GM21786 (cell line): ENCODE measurements around the gene DTX3.
A peak's percentile ranks its signal among the peaks of the same experiment; 100 is the strongest.
"Not testable (repeated sequence)": the region's sequence is repeated elsewhere in the genome, so short reads cannot be mapped to it uniquely, and the experiment has no call there.

Experiments used
- ATAC-seq: cut with Tn5 transposase; IDR thresholded peaks from one replicate; pipeline ENCODE4 v1.9.1; 2021; ENCODE audit not compliant: unreplicated experiment

DTX3 gene

DNA sequence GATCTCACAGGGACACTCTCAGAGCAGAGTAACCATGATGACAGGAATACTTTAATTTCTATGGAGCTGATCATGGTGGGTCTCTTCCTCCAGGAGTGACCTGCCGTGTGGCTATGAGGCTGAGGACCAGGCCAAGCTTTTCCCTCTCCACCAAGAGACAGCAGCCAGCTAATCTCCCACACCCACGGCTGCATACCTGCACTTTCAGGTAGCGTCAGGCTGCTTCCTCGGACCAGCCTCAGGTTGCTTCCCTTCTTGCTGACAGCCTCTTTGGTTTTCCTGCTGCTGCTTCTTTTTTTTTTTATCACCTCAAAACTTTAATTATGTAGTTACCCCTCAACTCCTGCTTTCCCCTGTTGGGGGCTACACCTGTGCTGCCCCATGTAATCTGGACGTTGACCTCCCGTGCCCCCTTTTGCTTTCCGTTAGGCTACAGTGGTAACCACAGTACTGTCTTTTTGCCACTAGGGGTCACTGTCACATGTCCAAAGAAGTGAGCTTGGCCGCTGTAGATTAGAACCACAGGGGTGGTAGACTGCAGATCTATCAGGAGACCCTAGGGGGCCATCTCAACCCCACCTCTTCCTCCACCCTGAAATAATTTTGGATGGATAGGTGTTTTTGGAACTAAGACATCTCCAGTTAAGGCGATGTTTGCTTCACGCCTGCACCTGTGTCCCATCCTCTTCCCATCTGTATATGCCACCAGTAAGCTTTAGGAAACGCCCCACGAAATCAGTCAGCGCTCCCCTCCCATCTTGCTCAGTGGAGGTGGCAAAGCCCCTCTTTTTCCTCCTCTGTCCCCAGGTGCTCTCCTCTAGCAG is 21.4 kb upstream of the DTX3 start:
- ATAC-seq: peak; percentile 97

DNA sequence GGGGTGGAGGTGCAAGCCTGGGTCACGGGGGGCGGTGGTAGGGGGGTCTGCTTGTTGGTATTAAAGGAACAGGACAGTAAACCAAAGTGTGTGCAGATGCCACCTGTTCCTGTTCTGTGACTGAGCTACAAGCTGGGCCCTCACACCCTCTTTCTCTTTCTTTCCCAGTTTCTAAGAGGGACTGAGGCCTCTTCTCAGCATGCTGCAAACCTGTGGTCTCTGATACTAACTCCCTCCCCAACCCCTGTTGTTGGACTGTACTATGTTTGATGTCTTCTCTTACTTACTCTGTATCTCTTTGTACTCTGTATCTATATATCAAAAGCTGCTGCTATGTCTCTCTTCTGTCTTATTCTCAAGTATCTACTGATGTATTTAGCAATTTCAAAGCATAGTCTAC is 20.6 kb upstream of the DTX3 start:
- ATAC-seq: no peak

DNA sequence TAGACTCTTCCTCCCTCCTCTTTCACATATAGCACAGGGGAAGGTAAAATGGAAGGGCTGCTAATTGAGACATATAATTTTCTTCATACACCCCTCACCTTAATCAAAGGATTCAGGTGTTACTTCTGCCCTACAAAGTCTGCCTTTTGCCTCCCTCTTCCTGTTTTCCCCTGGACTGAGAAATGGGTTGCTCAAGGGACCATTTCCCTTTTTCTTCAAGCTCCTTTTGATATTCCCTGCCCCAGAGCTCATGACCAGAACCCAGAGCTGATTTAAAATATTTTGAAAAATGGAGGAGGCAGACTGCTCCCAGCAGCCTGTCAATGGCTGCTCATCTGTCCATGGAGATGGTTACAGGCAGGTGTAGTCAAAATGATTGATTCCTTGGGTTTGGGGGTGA is 19.9 kb upstream of the DTX3 start:
- ATAC-seq: no peak

DNA sequence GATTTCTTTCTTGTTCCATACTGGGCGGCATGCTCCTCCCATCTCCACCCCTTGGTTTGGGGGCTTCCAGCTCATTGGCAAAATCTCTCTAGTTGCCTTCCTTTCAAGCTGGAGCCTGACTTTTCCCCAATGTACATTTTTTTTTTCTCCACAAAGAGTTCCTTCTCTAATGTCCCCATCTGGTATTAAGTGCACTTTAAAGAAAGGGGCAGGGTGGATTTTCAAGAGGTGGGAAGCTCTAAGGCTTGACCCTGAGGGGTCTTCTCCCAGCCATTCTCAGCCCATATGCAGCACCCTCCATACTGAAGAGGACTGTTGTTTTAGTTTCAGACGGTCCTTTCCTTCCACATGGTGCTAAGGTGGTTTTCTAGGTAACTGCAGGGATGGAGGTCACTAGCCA is 19.5 kb upstream of the DTX3 start:
- ATAC-seq: no peak

DNA sequence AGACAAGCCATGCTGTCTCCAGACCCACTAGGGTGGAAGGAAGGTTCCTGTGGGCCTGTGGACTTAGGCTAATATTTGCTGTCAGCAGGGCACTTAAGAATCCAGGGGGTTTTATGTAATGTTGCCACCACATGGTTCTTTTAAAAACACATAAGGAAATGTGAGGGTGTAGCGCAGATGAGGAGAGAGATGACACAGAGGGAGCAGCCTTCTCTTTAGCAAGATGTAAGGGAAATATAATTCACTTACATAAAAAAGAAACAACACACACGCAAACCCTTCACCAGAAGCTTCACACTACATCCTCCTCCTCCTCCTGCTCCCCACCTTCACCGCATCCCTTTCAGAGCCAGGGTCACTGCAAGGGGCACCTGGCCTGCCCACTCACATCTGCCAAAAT is 18.5 kb upstream of the DTX3 start:
- no peak for ATAC-seq

DNA sequence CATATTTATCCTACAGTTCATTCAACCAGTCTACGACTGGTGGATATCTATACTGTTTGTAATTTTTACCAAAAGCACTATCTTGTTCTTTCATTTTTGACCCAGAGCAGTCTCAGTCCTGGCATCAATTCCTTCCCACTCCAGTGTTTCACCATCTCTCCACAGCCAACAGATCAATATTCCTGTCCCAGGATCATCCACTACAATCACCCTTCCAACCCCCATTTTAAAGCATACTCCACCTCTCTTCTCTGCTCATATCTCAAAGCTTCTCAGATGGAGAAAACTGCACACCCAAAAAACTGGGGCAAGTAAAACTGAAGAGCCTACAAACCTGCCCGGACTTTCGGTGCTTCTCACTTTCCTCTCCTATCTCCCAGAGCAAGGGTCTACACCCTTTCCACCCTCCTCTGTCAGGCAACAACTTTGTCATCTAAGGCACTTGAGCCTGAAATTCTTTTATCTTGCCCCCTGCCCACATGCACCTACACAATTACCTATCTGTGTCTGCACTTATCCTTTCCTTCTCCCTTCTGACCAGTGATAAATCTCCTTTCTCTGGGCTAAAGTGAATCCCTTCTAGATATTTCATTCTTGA is 17.7 kb upstream of the DTX3 start:
- no peak for ATAC-seq

DNA sequence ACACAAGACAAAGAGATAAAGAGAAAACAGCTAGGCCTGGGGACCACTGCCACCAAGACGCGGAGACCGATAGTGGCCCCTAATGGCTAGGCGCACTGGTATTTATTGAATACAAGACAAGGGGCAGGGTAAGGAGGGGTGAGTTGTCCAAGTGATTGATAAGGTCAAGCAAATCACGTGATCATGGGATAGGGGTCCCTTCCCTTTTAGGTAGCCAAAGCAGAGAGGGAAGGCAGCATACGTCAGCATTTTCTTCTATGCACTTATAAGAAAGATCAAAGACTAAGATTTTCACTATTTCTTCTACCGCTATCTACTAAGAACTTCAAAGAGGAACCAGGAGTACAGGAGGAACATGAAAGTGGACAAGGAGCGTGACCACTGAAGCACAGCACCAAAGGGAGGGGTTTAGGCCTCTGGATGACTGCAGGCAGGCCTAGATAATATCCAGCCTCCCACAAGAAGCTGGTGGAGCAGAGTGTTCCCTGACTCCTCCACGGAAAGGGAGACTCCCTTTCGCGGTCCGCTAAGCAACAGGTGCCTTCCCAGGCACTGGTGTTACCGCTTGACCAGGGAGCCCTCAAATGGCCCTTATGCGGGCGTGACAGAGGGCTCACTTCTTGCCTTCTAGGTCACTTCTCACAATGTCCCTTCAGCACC is 15.5 kb upstream of the DTX3 start:
- ATAC-seq: not testable (repeated sequence)

DNA sequence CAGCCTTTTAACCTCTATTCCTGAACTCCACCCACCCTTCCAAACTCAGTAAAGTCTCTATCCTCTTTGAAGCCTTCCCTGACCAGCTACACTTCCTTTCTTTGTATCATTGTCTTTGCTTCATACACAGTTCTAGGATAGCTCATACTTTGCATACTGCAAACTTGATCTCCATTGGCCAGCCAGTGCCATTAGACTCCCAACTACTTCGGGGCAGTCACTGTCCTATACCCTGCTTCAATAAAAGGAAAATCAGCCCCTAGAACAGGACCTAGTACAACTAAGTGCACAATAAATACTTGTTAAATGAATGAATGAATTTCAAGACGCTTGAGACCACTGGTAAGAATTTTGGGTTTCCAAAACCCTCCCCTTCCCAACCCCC is 14.2 kb upstream of the DTX3 start:
- no peak for ATAC-seq

DNA sequence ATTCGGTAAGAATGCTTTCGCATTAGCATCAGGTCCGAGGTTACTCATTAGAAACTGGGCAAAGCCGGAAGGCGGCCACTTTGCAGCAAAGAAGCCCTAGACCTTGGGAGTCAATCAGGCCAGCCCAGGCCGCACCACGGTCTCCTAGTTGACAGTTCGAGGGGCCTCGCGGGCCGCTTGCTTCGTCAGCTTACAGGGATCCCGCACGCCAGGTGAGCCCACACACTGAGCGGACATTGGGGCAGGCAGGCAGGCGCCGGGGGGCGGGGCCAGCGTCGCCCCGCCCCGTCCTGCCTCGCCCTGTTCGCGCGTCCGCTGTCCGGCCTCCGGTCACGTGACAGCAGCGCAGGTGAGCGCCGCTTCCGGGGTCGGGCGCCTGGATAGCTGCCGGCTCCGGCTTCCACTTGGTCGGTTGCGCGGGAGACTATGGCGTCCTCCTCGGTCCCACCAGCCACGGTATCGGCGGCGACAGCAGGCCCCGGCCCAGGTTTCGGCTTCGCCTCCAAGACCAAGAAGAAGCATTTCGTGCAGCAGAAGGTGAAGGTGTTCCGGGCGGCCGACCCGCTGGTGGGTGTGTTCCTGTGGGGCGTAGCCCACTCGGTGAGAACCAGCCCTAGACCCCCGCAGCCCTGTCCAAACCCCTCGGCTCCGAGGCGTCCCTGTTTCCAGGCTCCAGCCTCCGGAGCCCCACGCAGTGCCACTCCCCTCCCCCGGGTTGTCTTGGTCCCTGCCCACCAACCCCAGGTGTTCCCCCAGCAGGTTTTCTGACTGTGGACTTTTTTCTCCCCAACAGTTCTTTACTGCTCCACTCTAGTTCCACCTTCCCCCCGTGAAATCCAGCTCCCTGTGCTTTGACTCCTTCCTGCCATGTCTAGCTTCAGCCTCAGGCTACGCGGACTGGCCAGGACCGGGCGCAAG is 13.5 kb upstream of the DTX3 start, which contains the start of gene PIP4K2C:
TSS of gene PIP4K2C (plus strand) at position 329 of the 918 bp plus-strand sequence. CDS start at position 427, 98 bp downstream.
- ATAC-seq: peak; percentile 95

DNA sequence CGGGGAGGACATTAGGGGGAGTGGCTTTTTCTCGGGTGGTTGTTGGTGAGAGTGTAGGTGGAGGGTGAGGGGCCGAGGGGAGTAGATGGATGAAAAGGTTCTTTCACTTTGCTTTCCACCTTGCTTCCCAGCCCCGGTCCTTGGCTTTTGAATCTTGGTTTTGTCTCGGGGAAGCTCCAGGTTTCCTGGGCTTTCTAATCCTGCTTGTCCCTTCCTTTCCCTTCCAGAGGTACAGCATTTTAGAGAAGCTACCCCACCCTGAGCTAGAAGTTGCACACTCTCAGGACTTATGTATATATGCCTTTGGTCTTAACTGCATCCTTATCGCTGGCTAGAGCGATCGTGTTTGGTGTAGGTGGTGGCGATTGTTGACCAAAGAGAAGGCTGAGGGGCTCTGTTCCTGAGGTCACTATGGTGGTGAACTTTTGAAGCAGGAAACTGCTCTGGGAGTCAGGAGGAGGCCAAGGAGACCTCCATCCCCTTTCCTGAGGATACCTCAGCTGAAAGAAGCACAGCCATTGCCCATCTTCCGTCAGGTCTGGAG is 12.8 kb upstream of the DTX3 start:
- no peak for ATAC-seq

DNA sequence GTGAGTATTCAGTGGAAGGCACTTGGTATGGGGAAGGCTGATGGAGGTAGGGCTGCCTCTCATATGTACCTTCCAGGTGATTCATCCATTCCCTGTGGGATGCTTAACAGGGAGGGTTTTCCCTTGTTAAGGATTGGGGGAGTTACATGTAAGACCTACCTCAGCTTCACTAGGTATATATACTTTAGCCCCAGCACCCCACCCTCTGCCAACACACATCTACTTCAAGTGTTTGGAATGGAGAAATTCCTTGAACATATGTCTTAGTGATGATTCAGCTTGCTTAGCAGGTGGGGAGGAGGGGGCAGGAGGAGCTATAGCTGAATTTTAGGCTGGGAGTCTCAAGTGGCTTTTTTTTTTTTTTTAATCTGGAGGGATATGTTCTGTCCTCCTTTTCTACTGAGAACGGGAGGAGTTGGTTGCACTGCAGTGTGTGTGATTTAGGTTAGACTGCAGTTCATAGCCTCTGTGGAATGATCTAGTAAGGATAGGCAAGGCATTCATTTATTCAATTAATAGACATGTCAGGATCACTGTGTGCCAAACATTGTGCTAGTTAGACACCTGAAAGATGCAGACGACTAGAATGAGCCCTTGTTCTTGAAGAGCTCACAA is 12.0 kb upstream of the DTX3 start:
- ATAC-seq: no peak

DNA sequence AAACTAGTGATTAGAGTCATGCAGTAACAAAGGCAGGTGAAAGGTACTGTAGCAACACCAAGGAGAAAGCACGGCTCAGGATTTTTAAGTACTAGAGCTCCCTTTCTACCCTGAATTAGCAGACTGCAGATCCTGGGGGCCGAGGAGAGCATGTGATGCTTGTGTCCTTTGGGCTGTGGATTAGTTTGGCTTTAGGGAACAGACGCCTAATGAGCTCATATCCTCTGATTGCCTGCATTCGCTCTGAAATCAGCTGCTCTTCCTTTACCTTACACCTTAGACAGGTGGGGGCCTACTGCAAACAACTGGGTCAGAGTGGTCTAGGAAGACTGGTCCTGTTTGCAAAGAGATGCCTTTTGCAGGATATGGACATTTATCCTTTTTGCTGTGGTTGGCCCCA is 11.4 kb upstream of the DTX3 start:
- no peak for ATAC-seq

DNA sequence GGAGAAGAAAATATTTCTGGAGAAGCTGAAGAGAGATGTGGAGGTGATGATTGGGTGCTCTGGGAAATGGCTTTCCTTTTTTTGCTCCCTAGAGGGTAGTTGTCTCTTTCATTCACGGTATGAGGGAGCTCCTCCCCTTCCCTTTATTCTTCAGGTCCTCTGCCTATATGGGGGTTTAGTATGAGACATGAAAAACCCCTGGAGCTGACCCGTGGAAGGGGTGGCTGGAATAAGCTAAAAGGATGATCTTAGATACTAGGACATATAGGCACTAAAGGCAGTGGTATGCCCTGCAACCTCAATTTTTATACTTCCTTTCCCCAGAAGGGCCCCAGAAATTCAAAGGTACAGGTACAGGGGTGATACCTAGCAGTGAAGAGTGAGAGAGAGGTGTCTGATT is 4.2 kb upstream of the DTX3 start:
- ATAC-seq: no peak

DNA sequence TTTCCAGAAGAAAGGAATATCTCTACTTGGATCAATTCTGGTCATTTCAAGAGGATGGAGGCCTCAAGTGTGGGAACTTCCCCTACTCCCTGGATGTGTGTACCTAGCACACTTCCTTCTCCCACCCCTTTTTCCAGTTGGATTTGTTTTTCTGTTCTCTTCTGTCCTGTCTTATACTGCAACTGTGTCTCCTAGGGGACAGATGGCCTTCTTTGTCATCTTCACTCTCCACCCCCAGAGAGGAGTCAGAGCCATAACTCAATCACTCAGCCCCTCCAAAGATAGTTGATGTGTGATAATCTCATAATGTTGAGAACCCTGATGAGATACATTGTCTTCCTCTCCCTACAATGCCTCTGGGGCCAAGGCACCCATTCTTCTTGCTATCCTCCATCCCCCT is 2.1 kb upstream of the DTX3 start:
- ATAC-seq: no peak

DNA sequence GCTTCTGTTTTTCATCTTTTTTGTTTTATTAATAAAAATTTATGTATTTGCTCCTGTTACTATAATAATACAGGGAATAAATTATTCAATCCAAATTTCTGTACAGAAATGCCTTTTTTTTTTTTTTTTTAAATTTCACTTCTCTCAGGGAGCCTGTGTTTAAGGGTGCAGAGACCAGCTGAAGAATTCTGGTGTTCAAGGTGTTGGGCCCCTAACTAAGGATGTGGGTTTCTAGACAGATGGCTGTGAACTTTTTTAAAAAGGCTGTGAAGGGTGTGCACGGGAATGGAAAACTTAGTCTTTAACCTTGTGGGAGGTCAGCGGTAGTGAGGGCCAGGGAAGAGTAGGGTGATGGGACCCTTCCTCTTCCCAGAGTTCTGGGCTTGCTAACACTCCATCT is 1.3 kb upstream of the DTX3 start:
- no peak for ATAC-seq

DNA sequence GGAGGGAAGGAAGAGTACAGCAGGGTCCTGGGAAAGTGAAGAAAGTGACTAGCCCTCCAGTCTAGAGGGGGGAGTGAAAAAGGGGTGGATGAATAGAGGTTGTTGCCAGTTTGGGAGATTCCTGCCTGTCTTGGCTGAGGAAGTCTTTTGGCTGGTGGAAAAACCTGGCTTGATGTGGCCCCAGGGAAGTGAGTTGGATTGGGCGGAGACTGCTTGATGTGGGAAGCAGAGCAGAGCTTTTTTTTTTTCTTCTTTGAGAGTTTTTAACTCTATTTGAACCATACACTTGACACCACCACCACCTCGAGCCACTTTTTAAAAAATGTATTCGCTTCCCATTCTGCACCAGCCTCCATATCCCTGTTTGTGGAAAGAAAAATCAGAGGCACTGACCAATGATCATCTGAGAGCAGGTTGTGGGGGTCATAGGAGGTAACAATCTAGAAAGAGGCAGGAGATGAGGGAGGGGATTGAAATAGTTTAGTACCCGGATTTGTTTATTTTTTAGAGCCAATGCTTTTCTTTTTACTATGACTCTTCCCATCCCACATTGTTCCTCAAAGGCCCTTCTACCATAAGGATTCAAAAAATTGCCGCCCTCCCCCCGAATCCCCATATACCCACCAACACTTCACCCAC is 690 bp upstream of the DTX3 start:
- ATAC-seq: no peak

DNA sequence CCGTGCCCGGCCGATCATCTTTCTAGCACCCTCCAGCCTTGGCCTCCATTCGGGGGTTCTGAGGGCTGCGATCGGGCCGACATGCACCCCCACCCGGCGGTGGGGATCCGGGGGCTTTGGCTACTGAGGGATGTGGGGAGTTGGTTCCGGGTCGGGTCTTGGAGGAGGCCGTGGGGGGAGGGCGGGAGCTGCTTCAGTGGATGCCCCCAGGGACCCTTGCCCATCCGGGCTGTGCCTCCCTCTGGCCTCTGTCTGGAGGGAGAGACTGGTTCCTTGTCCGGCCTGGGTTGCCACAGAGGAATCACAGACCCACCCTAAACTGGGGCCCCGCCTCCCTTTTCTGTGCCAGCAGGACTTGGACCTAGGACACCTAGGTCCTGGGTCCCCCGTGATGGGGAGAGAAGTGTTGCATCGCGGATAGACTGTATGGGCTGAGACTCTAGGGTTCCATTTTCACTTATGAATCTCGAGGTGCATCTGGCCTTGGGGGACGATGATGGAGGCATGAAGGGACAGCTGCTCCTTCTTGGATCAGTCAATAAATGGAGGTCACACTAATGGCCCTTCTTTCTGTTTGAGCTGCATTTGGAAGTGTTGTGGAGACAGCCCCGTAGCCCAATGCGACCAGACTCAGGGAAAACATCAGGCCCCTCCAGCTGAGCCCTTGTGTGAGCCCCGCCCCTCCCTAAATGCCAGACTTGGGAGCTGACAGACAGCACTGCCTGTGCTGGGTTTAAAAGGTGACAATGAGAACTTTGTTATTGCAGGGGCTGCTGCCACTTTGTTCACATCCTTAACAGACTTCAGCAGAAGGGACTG is 577 bp downstream of the DTX3 start:
- no peak for ATAC-seq

DNA sequence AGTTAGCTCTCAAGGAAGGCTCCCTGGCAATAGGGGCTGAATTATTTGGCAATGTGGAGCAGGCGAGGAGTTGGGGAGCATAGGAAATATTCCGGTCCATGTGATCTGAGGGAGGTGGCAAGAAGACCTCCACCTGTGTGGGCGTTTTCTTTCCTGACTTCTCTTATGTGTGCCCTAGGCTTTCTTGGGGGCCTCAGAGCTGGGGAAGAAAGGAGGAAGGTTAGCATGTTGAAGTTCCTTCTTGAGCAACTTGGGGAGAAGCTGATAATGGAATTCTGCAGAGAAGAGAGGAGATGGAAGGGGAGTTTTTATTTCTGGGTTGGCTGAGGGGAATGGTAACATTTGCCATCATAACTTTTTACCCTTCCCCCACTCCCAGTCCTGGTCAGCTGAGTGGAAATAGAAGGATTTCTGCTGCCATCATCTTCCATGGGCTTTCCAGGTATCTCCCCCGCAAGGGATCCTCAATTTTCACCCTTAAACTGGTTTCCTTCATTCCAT is 1.2 kb downstream of the DTX3 start:
- ATAC-seq: no peak

DNA sequence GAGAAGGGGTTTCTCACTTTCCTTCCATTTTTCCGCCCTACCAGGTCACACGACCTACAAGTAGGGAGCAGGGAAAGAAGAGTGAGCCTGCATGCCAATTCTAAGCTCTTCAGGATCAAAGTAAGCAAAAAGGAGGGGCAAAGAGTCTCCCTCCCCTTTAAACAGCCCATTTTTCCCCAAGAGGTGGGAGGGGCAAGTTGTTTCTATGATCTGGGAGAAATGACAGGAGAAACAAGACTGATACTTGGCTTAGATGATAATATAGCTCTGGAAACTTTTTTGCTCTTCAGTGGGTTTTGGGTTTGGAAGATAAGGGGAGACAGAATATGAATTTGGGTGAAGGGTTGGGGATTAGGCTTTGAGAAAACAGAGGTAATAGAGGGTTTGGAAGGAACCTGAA is 1.8 kb downstream of the DTX3 start:
- ATAC-seq: no peak
